IPS DF 4.7 (cell line): ENCODE data around the gene SORCS2.

Source experiments
- DNase-seq: peaks from one replicate; pipeline ENCODE4 v3.0.0-alpha.2; 2013; ENCODE audit warnings: low spot score; ENCODE audit errors: extremely low read depth

Gene SORCS2

DNA sequence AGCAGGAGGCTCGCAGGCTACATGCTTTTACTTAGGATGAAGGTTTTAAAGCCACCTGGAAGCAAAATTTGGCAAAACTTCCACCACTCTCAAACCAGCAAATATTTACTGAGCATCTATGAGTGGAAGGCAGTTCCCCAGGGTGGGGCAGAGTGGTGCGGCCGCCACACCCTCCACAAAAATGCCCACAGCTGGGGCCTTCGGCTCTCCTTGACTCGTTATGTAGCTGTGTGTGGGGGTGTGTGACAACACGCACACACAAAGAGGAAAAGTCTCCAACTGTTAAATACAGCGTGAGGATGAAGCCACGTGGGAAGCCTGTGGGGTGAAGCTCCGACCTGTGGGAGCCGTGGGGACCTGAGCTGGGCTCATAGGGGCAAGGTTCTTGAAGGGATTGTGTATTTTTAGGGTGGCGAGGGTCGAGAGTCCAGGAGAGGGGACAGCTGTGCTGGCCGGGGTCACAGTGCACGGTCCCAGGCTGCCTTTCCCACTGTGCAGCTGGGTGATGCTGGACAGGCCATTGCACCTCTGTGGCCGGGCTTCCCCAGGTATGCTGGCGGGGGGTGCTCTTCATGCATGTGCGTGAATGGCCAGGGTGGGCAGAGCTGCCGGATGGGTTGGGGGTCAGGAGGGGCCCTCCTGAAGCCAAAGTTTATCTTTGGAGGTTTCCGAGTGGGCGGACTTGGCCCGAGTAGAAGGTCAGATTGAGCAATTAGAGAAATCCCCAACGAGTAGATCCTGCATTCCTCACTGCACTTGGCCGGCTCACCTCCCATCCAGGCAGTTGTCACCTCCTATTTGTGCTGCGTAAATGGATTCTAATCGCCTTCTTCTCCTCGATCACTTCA lies 25.4 kb downstream of the SORCS2 start:
- DNase-seq, result no peak

GRCh38 chr4:7218686-7219085 lies 26.3 kb downstream of the SORCS2 start:
- no peak for DNase-seq

DNA sequence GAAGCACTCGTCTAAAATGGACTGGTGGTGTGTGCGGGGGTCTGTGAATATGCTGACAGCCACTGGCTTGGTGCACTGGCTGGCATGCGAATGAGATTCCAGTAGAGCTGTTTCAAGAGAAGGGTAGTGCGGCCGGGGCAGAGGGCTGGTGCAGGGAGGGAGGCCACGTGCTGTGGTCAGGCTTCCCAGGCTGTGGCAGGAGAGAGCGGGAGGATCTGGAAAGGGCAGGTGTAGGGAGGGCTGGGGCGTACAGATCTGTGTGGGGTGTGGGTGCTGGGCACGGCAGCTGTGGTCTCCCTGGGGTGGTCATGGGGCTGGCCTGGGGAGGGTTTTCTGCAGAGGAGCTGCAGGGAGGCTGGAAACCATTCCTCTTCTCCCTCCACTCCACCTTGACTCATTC lies 30.2 kb downstream of the SORCS2 start:
- no peak for DNase-seq

DNA sequence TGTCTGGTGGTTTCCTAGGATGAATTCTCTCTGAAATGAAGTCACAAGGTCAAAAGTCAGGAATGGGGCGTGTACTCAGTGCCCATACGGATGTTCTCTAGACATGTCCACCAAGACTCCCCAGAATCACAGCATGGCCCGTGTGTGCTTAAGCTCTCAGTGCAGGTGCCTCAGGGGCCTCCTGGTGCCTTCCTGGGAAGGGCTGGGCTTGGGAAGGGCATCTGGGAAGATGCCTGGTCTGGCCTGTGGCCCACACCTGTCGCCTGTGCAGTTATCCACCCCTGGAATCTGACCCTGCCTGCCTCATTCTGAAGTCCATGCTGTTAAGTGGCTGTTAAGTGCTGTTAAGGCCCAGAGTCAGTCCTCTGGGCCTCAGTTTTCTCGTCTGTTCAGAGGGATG lies 31.2 kb downstream of the SORCS2 start:
- DNase-seq, result no peak

GRCh38 chr4:7224001-7224400 lies 31.7 kb downstream of the SORCS2 start:
- DNase-seq, result no peak

- no peak for DNase-seq
Observed at GRCh38 chr4:7224878-7225533, 32.7 kb downstream of the SORCS2 start.

- DNase-seq, result no peak
Observed at GRCh38 chr4:7226439-7226838, 34.1 kb downstream of the SORCS2 start.

- no peak for DNase-seq
Observed at GRCh38 chr4:7227008-7227407, 34.7 kb downstream of the SORCS2 start.

- no peak for DNase-seq
Observed at GRCh38 chr4:7228734-7229133, 36.4 kb downstream of the SORCS2 start.

DNA sequence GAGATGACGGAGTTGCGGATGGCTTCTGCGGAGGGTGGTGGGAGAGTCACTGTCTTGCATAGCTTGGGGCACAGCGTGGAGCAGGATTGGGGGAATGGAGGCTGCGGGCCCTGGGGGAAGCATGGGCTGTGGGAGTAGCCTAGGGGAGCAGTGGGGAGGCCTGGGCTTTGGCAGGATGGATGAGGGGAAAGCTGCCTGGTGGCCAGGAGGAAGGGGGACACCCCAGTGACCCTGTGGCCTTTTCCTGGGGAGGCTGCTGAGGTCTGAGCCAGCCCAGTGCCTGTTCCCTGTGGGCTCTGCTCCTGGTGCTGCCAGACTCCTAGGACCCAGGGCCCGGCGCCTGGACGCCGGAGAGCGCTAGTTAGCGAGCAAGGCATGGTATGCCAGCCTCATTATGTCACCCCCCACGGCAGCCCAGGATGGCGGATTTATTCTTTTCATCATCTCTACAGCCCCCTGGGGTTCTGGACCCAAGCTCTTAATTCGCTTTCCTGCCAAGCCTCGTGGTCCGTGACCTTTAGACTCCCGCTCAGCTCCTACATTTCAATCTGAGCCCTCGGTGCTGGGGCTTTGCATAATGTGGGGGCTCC lies 39.8 kb downstream of the SORCS2 start:
- DNase-seq, result no peak

DNA sequence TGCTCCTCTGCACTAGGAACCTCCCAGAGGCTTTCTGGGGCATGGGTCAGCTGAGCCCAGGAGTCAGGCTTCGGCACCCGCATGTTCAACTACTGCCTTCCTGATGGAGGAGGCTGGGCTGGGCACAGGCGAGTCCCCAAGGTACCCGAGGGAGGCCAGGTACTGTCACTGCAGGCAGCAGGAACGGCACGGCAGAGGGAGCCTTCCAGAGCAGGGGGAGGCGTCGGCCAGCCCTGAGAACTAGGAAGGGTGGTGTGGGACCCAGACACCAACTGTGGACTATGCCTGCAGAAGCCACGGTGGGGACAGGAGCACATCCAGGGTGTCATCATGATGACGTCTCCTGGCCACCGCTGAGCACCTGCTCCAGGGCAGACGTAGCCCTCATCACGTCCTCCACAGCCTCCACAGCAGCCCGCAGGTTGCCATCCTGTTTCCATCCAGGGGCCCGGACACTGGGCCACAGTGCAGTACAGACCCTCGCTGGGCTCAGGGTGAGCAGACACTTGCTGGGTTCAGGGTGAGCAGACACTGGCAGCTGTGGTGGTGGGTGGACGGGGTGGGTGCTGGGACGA lies 40.8 kb downstream of the SORCS2 start:
- DNase-seq, result no peak

DNA sequence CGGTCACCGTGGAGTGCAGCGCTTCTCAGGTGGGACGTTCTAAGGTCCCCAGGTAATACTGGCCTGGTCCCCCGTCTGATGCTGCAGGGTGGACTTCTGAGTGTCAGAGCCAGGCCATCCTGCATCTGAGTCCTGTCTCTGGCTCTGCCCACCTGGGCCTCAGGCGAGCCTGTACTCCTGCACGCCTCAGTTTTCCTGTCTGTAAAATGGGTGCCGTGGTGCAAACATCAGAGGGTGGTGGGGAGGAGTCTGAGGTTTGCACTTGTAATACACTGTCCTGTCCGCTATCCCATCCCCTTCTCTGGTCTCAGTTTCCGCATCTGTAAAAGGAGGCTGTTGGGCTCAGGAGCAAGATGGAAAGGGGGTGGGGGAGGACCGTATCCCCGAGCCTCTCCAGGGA lies 41.3 kb downstream of the SORCS2 start:
- DNase-seq, result no peak

GRCh38 chr4:7234355-7235029 lies 42.2 kb downstream of the SORCS2 start:
- no peak for DNase-seq

DNA sequence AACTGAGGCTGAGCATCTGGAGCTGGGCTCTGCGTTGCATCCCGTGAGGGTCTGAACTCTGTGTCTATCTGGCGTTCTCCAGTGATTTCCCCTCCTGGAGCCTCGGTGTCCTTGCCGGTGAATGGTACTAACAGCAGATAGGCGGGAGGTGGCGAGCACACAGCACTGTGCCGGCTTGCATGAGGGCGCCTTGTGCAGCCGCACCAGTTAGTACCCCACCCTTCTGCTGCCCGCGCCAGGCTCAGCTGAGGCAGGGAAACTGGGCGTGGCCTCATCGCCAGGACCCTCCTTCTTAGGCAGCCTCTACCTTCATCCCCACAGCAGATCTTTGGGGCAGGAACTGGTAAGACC lies 42.7 kb downstream of the SORCS2 start:
- DNase-seq, result no peak

GRCh38 chr4:7236847-7237246 lies 44.5 kb downstream of the SORCS2 start:
- no peak for DNase-seq

- no peak for DNase-seq
Observed at GRCh38 chr4:7237873-7238272, 45.5 kb downstream of the SORCS2 start.

- DNase-seq, result no peak
Observed at GRCh38 chr4:7238300-7238960, 46.1 kb downstream of the SORCS2 start.

DNA sequence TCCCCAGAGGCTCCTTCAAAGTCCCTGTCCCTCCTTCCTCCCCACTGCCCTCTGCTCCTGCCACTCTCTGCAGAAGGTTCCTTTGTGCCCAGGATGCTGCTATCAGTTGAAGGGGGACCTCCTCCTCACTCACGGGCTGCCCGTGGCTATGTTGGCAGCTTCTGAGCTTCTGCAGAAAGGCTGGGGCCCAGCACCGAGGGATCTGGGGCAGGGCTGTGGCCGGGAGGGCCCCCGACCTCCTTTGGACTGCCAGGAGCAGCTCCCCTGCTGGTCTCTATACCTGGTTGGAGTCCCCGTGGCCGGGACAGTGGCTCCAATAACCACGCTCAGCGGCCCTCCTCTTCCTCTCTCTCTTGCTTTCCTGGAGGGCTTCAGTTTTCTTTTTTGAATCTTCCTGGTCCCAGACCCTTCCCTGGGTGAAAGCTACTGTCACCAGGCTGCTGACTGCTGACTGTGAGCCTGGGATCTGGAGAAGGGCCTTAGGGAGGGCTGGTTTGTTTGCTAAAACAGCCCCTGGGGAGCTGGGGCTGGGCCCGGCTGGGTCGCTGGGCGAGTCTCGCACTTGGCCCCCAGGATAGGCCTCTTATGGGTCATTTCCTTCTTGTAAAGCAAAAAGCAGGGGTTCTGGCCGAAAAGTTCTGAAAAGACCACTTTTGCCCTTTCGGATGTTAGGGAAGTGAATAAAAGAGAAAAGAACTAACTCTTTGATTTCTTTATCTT lies 46.9 kb downstream of the SORCS2 start:
- no peak for DNase-seq

- DNase-seq, result no peak
Observed at GRCh38 chr4:7239844-7240243, 47.5 kb downstream of the SORCS2 start.

- no peak for DNase-seq
Observed at GRCh38 chr4:7240306-7240705, 48.0 kb downstream of the SORCS2 start.
